OCI-LY7 (cell line): ENCODE results near the gene CST6. TPM values are rescaled to one million over a fixed set of nuclear protein-coding genes. Genes with fewer than 3 reads are reported as not detected.

Source experiments
- BruUV-seq: library from RNA; stranded (reverse); fragments of 400-500 nt; replicated peaks from 2 replicates; lab custom pipeline; 2021; lab: Mats Ljungman, UMichigan
- CTCF ChIA-PET: fragments of 300-600 bp; sonication (Branson Sonifier 250); formaldehyde crosslinking; loops from one replicate; lab custom pipeline; 2022; ENCODE audit warnings: antibody characterized with exemption; ENCODE audit not compliant: unreplicated experiment; lab: Charles Lee
- POLR2A ChIA-PET: fragments of 300-600 bp; sonication (Branson Sonifier 250); formaldehyde crosslinking; loops from one replicate; lab custom pipeline; 2022; ENCODE audit warnings: antibody characterized with exemption; lab: Charles Lee
- DNase-seq: peaks from one replicate; pipeline ENCODE4 v3.0.0-alpha.2; 2015; ENCODE audit warnings: low spot score
- H2AFZ ChIP-seq: fragments of 200-600 bp; sonication (generic), shearing (Covaris generic); 2 replicates; pipeline ENCODE4 v1.6.1; 2014; ENCODE audit warnings: mild to moderate bottlenecking, antibody characterized with exemption, low read length, moderate library complexity
- H3K27ac ChIP-seq: fragments of 200-600 bp; sonication (generic); 2 replicates; pipeline ENCODE4 v1.5.1; 2014; ENCODE audit warnings: mixed run types, low read depth, mild to moderate bottlenecking, moderate library complexity, low read length, inconsistent platforms; ENCODE audit not compliant: poor library complexity, severe bottlenecking
- H3K36me3 ChIP-seq: fragments of 200-600 bp; sonication (generic); 2 replicates; pipeline ENCODE4 v1.6.1; 2014; ENCODE audit warnings: mild to moderate bottlenecking, antibody characterized with exemption, low read length, moderate library complexity, mixed read lengths; ENCODE audit not compliant: insufficient read depth
- H3K4me1 ChIP-seq: fragments of 200-600 bp; sonication (generic); 2 replicates; pipeline ENCODE4 v1.5.1; 2014; ENCODE audit warnings: mild to moderate bottlenecking, low read length; ENCODE audit not compliant: insufficient read depth, poor library complexity, severe bottlenecking
- H3K4me2 ChIP-seq: fragments of 200-600 bp; sonication (generic); 2 replicates; pipeline ENCODE4 v1.6.1; 2014; ENCODE audit warnings: mild to moderate bottlenecking, low read length
- H3K4me3 ChIP-seq: fragments of 200-600 bp; sonication (generic); 2 replicates; pipeline ENCODE4 v1.5.1; 2014; ENCODE audit warnings: mild to moderate bottlenecking, low read depth, low read length; ENCODE audit not compliant: poor library complexity, severe bottlenecking
- H3K79me2 ChIP-seq: fragments of 200-600 bp; sonication (generic); 2 replicates; pipeline ENCODE4 v1.6.1; 2016; ENCODE audit warnings: low read depth, mild to moderate bottlenecking, low read length, moderate library complexity, mixed read lengths; ENCODE audit not compliant: insufficient read depth
- H3K9me2 ChIP-seq: fragments of 200-600 bp; sonication (generic); 2 replicates; pipeline ENCODE4 v1.6.1; 2016; ENCODE audit warnings: mild to moderate bottlenecking, low read length, mixed read lengths; ENCODE audit not compliant: insufficient read depth
- H3K9me3 ChIP-seq: fragments of 200-600 bp; sonication (generic); 2 replicates; pipeline ENCODE4 v1.6.1; 2014; ENCODE audit warnings: mild to moderate bottlenecking, mixed run types, low read length, mixed read lengths
- H4K20me1 ChIP-seq: fragments of 200-600 bp; sonication (generic); 2 replicates; pipeline ENCODE4 v1.6.1; 2014; ENCODE audit warnings: mild to moderate bottlenecking, antibody characterized with exemption, low read length, moderate library complexity, mixed read lengths; ENCODE audit not compliant: insufficient read depth
- CTCF ChIP-seq: fragments of 200-600 bp; sonication (generic); conservative IDR thresholded peaks from 2 replicates; pipeline ENCODE4 v1.5.1; 2014; ENCODE audit warnings: mild to moderate bottlenecking, antibody characterized with exemption, low read length, moderate library complexity, mixed read lengths
- EZH2phosphoT487 ChIP-seq: fragments of 200-600 bp; sonication (generic); IDR thresholded peaks from 2 replicates; pipeline ENCODE4 v1.6.1; 2018; ENCODE audit warnings: low read depth, borderline replicate concordance, mild to moderate bottlenecking, mixed run types, antibody characterized with exemption, low read length, moderate library complexity, mixed read lengths
- intact Hi-C: fragments of 100-400 bp; cut with micrococcal nuclease; formaldehyde crosslinking; loops from one replicate; pipeline ENCODE4 v1.10.0; 2022; ENCODE audit not compliant: unreplicated experiment
- total RNA-seq, 2 experiments: library from RNA; depleted of rRNA in 1 of 2; stranded (reverse); fragments of >200 nt in 1 of 2; shearing (Covaris generic) in 1 of 2; gene quantifications; 2 replicates each; pipeline ENCODE4 v1.2.3, GENCODE V29; 2014 to 2022

Gene CST6
- total RNA-seq, 2 experiments from 2014 or later = not detected

GRCh38 chr11:66036334-66036710, 24.5 kb downstream of the CST6 start:
- no peak overlapping the region for H3K4me3 ChIP-seq
- H3K9me2 ChIP-seq = no peaks in the 10 kb centered on the region
- intact Hi-C loops = no loop called here
- no peak overlapping the region for H3K4me2 ChIP-seq
- no peaks in the 10 kb centered on the region for H3K36me3 ChIP-seq
- H3K79me2 ChIP-seq = no peaks in the 10 kb centered on the region
- H3K27ac ChIP-seq = no peak overlapping the region
- DNase-seq = no peak
- ChIA-PET CTCF (interaction anchor here (0.5 to 1.6 kb wide), 3 partner anchors 9 to 253 kb away, joined by 3 to 7 read pairs (median 5); partner anchors contain the start of genes CATSPER1 and YIF1A), POLR2A (interaction anchor here (1.5 kb wide), 1 partner anchor 9 kb away, joined by 5 read pairs; no protein-coding TSS in a partner anchor)
- no peak for TF ChIP-seq CTCF
- no peak for TF ChIP-seq EZH2phosphoT487
- H3K9me3 ChIP-seq = no peaks in the 10 kb centered on the region
- BruUV-seq = no TSS peak
- H2AFZ ChIP-seq = no peak overlapping the region
- H4K20me1 ChIP-seq = no peaks in the 10 kb centered on the region
- H3K4me1 ChIP-seq = peaks cover 7% of the 10 kb centered on the region

- Histone ChIP-seq H3K79me2 (no peaks in the 10 kb centered on the region), H3K9me3 (no peaks in the 10 kb centered on the region), H4K20me1 (no peaks in the 10 kb centered on the region), H3K4me1 (peaks cover 7% of the 10 kb centered on the region), H3K36me3 (no peaks in the 10 kb centered on the region), H2AFZ (no peak overlapping the region), H3K9me2 (no peaks in the 10 kb centered on the region), H3K4me3 (no peak overlapping the region), H3K27ac (no peak overlapping the region), H3K4me2 (no peak overlapping the region)
- CTCF ChIA-PET = no interaction called here
- intact Hi-C loops = no loop called here
- no TSS peak for BruUV-seq
- no peak for TF ChIP-seq CTCF
- TF ChIP-seq EZH2phosphoT487 = no peak
- DNase-seq = no peak
- POLR2A ChIA-PET = no interaction called here
Measured at GRCh38 chr11:66037327-66037726, 25.5 kb downstream of the CST6 start.

GRCh38 chr11:66039765-66040164, 28.0 kb downstream of the CST6 start:
- no peaks in the 10 kb centered on the region for H4K20me1 ChIP-seq
- no peaks in the 10 kb centered on the region for H3K36me3 ChIP-seq
- H3K9me3 ChIP-seq = no peaks in the 10 kb centered on the region
- peaks cover 5% of the 10 kb centered on the region for H3K4me1 ChIP-seq
- CTCF ChIA-PET = no interaction called here
- no peak for DNase-seq
- no peak overlapping the region for H3K4me2 ChIP-seq
- no peaks in the 10 kb centered on the region for H3K79me2 ChIP-seq
- TF ChIP-seq EZH2phosphoT487 (no peak), CTCF (no peak)
- no peaks in the 10 kb centered on the region for H3K9me2 ChIP-seq
- intact Hi-C loops = no loop called here
- H3K27ac ChIP-seq = no peak overlapping the region
- H3K4me3 ChIP-seq = no peak overlapping the region
- H2AFZ ChIP-seq = no peak overlapping the region
- POLR2A ChIA-PET = no interaction called here
- no TSS peak for BruUV-seq
